Gastrocnemius medialis (tissue), 4 donors: Measurements from ENCODE around the gene KRT36. TPM values are rescaled to one million over a fixed set of nuclear protein-coding genes. Genes with fewer than 3 reads are reported as not detected.

Experiments
- ATAC-seq, 2 donors: fragments of 150-250 bp; one replicate each; pipeline ENCODE4 v1.9.1; 2016
- DNase-seq, 2 donors: peaks; one replicate each; pipeline ENCODE4 v3.0.0-alpha.2; 2019
- H3K27ac ChIP-seq, 4 donors: fragments of 200-600 bp; sonication (generic); 1 replicate in 1 of 4; 2 replicates in 3 of 4; pipeline ENCODE4 v1.5.1; 2016 to 2018; ENCODE audit warnings: mild to moderate bottlenecking in 2 of 4, moderate library complexity in 1 of 4
- H3K27me3 ChIP-seq, 3 donors: fragments of 200-600 bp; sonication (generic) in 2 of 3; 1 replicate in 1 of 3; 2 replicates in 2 of 3; pipeline versions ENCODE4 v1.5.1 to v1.6.0; 2016 to 2019; ENCODE audit warnings: mild to moderate bottlenecking in 1 of 3, moderate library complexity in 1 of 3
- H3K36me3 ChIP-seq, 2 donors: fragments of 200-600 bp; sonication (generic) in 1 of 2; one replicate each; pipeline ENCODE4 v1.5.1; 2017 to 2018
- H3K4me1 ChIP-seq, 2 donors: fragments of 200-600 bp; sonication (generic) in 1 of 2; one replicate each; pipeline ENCODE4 v1.5.1; 2016 to 2017; ENCODE audit warnings: mild to moderate bottlenecking in 2 of 2
- H3K4me3 ChIP-seq, 4 donors: fragments of 200-600 bp; sonication (generic) in 3 of 4; 1 replicate in 1 of 4; 2 replicates in 3 of 4; pipeline ENCODE4 v1.5.1; 2016 to 2019; ENCODE audit warnings: mild to moderate bottlenecking in 2 of 4
- H3K9me3 ChIP-seq, 3 donors: fragments of 200-600 bp; sonication (generic) in 2 of 3; 1 replicate in 1 of 3; 2 replicates in 2 of 3; pipeline ENCODE4 v1.5.1; 2016 to 2019
- POLR2A ChIP-seq, 2 donors: fragments of 450-650 bp; IDR thresholded peaks; one replicate each; pipeline ENCODE4 v1.6.1; 2017; ENCODE audit warnings: antibody characterized with exemption in 2 of 2, mild to moderate bottlenecking in 2 of 2, moderate library complexity in 2 of 2
- in situ Hi-C, 4 donors: fragments of 200-750 bp; cut with MboI; loops; one replicate each; pipeline versions ENCODE4 v1.15.0 to v1.8.0; 2017; ENCODE audit warnings: low sequenced_read_pairs in 4 of 4
- intact Hi-C: fragments of 100-400 bp; cut with DNase I; formaldehyde crosslinking; loops from one replicate; pipeline ENCODE4 v1.15.1; 2023; ENCODE audit warnings: low total_unique reads
- total RNA-seq, 4 donors: library from RNA; depleted of rRNA; stranded (reverse); fragments of >200 nt; gene quantifications; one replicate each; pipeline versions ENCODE4 v1.1.0 to v1.2.3, GENCODE V29; 2016
- TF ChIP-seq, protein P1 (sequence below), 5 experiments: fragments of 450-650 bp in 3 of 5; fragments of 200-600 bp in 2 of 5; sonication (generic) in 2 of 5; IDR thresholded peaks in 4 of 5; conservative IDR thresholded peaks in 1 of 5; 1 replicate in 4 of 5; 2 replicates in 1 of 5; pipeline ENCODE4 v1.5.1; 2016 to 2019; ENCODE audit warnings: antibody characterized with exemption in 5 of 5, mild to moderate bottlenecking in 3 of 5, moderate library complexity in 3 of 5

Gene KRT36
- total RNA-seq, 4 donors from 2014 or later: not detected

DNA sequence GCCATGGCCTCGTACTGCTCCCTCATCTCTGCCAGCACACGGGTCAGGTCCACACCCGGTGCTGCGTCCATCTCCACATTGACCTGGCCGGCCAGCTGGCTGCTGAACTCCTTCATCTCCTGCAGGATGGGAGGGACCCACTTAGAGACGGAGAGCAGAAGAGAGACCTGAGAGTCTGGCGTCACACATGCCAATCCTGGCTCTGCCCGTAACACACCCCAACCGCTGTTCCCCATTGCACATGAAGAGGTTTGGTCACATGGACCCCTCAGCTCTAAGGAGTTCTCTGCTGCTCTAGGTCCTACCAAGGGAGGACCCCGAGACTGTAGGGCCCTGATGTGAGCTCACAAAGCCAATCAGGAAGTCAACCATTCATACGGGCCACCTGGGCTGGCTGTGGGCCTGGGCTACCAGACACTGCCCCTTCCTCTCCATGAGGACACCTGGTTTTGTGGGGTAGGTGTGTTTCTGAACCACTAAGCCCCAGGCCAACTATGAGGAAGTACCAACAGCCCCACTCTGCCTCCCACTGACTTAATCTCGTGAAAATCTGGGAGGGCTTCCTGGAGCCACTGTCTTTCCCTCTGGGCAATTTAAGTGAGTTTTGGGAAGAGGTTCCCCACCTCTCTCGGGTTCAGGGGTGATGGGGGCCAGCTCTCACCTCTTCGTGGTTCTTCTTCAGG lies 26.6 kb upstream of the KRT36 start:
- Histone ChIP-seq H3K4me1 (no peaks in the 10 kb centered on the region), H3K4me3 (no peak overlapping the region), H3K36me3 (no peaks in the 10 kb centered on the region), H3K9me3 (no peaks in the 10 kb centered on the region), H3K27me3 (peaks cover 0 to 3% (median 0%) of the 10 kb centered on the region in 3 donors), H3K27ac (no peak overlapping the region)
- no peak for ATAC-seq
- TF ChIP-seq POLR2A (IDR thresholded peaks at IDR 0.05): no peak
- TF ChIP-seq, protein P1, sequence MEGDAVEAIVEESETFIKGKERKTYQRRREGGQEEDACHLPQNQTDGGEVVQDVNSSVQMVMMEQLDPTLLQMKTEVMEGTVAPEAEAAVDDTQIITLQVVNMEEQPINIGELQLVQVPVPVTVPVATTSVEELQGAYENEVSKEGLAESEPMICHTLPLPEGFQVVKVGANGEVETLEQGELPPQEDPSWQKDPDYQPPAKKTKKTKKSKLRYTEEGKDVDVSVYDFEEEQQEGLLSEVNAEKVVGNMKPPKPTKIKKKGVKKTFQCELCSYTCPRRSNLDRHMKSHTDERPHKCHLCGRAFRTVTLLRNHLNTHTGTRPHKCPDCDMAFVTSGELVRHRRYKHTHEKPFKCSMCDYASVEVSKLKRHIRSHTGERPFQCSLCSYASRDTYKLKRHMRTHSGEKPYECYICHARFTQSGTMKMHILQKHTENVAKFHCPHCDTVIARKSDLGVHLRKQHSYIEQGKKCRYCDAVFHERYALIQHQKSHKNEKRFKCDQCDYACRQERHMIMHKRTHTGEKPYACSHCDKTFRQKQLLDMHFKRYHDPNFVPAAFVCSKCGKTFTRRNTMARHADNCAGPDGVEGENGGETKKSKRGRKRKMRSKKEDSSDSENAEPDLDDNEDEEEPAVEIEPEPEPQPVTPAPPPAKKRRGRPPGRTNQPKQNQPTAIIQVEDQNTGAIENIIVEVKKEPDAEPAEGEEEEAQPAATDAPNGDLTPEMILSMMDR (IDR thresholded peaks at IDR 0.05 in 4 of 5, conservative IDR thresholded peaks at IDR 0.05 in 1 of 5): no peak
- DNase-seq: no peak
- intact Hi-C loops (no loop called here), in situ Hi-C loops (no loop called here)

DNA sequence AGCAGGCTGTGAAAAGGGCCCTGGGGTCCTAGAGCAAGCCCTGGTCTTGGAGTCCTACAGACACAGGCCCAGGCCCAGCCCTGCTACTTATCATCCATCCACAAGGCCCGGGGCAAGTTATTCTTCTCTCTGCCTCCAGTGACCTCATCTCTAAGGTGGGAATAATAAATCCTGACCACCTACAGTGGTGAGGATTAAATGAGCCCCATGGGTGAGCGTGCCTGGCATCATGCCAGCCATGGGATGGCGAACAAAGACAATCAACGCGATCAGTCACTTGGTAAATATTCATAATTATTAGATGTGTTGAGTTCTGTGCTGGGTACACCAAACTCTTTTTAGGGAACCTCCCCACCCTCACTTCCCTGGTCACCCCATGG lies 23.4 kb upstream of the KRT36 start:
- H3K4me1 ChIP-seq: no peaks in the 10 kb centered on the region
- in situ Hi-C loops: no loop called here
- H3K27ac ChIP-seq: no peak overlapping the region
- no peak for DNase-seq
- intact Hi-C loops: no loop called here
- TF ChIP-seq POLR2A (IDR thresholded peaks at IDR 0.05): no peak
- TF ChIP-seq, protein P1 (IDR thresholded peaks at IDR 0.05 in 4 of 5, conservative IDR thresholded peaks at IDR 0.05 in 1 of 5): no peak
- no peak overlapping the region for H3K4me3 ChIP-seq
- H3K27me3 ChIP-seq: no peaks in the 10 kb centered on the region
- no peak for ATAC-seq
- H3K36me3 ChIP-seq: no peaks in the 10 kb centered on the region
- H3K9me3 ChIP-seq: no peaks in the 10 kb centered on the region

DNA sequence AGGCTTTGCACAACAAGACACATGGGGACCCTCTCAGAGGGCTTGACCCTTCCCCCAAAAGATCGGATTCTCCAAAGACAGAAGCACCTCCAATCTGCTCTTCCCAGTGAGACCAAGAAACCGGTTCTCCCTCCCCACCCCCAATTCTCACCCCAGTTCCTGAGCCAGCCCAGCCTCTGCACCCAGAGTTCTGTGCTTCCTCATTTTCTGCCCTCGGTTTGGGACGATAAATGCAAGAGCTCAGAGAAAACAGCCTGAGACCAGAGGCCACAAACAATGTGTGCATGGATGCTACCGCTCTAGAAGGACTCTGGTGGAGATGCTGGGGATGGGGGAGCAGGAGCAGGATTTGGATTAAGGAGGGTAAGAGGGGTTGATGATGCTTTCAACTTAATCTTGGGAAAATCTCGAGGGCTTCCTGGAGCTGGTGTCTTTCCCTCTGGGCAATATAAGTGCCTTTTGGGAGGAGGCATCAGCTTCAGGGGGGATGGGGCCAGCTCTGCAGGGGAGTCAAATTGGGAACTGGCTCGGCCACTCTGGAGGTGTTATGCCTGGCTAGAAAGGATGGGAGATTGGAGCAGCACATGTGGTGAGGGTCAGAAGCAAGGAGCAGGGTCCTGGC lies 22.9 kb upstream of the KRT36 start:
- no peaks in the 10 kb centered on the region for H3K36me3 ChIP-seq
- TF ChIP-seq, protein P1 (IDR thresholded peaks at IDR 0.05 in 4 of 5, conservative IDR thresholded peaks at IDR 0.05 in 1 of 5): no peak
- no peak for TF ChIP-seq POLR2A (IDR thresholded peaks at IDR 0.05)
- no peaks in the 10 kb centered on the region for H3K9me3 ChIP-seq
- no peak overlapping the region for H3K4me3 ChIP-seq
- intact Hi-C loops: no loop called here
- DNase-seq (no peak), ATAC-seq (no peak)
- no peaks in the 10 kb centered on the region for H3K27me3 ChIP-seq
- H3K4me1 ChIP-seq: no peaks in the 10 kb centered on the region
- in situ Hi-C loops: no loop called here
- no peak overlapping the region for H3K27ac ChIP-seq

DNA sequence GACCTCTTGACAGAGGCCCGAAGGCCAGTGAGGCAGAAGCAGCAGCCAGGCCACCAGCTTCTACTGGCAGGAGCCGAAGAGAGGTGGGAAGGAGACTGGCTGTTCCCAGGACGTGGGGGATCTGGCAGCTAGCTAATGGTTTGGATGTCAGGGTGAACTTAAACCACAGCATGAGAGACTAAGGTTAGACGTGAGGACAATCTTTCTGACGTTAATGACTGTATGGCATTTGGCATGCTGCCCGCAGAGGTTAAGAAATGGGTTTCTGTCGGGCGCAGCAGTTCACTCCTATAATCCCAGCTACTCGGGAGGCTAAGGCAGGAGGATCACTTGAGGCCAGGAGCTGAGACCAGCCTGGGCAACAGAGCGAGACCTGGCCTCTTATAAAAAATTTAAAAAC lies 22.0 kb upstream of the KRT36 start:
- Histone ChIP-seq H3K36me3 (no peaks in the 10 kb centered on the region), H3K27ac (no peak overlapping the region), H3K9me3 (no peaks in the 10 kb centered on the region), H3K4me1 (no peaks in the 10 kb centered on the region), H3K27me3 (no peaks in the 10 kb centered on the region), H3K4me3 (no peak overlapping the region)
- intact Hi-C loops (no loop called here), in situ Hi-C loops (no loop called here)
- ATAC-seq (no peak), DNase-seq (no peak)
- no peak for TF ChIP-seq POLR2A (IDR thresholded peaks at IDR 0.05)
- TF ChIP-seq, protein P1 (IDR thresholded peaks at IDR 0.05 in 4 of 5, conservative IDR thresholded peaks at IDR 0.05 in 1 of 5): no peak
